CD4-positive, CD25-positive, alpha-beta regulatory T cell (primary cell): ENCODE measurements around the gene KCNJ13. TPM values are rescaled to one million over a fixed set of nuclear protein-coding genes. Genes with fewer than 3 reads are reported as not detected.

Source experiments
- ATAC-seq, 2 donors: fragments of 150-1000 bp; cut with Tn5 transposase; one replicate each; pipeline ENCODE4 v1.10.0; 2021; ENCODE audit warnings: low read depth in 2 of 2, moderate number of reproducible peaks in 2 of 2, moderate library complexity in 1 of 2
- DNase-seq, 3 donors: peaks; one replicate each; pipeline versions ENCODE4 v3.0.0 to v3.0.0-alpha.2; 2012 to 2022; ENCODE audit warnings: mixed read lengths in 1 of 3
- H3K27ac ChIP-seq: one replicate; pipeline ENCODE4 v1.7.0; 2013; ENCODE audit warnings: mild to moderate bottlenecking, low read length; ENCODE audit not compliant: insufficient read depth, poor library complexity, severe bottlenecking
- H3K27me3 ChIP-seq: one replicate; pipeline ENCODE4 v1.7.0; 2013; ENCODE audit warnings: low read length; ENCODE audit not compliant: control insufficient read depth, insufficient read depth
- H3K36me3 ChIP-seq: one replicate; pipeline ENCODE4 v1.7.0; 2013; ENCODE audit warnings: mild to moderate bottlenecking, low read length, moderate library complexity; ENCODE audit not compliant: control insufficient read depth, insufficient read depth
- H3K4me1 ChIP-seq: 2 replicates; pipeline ENCODE4 v1.7.0; 2013; ENCODE audit warnings: mild to moderate bottlenecking, low read length; ENCODE audit not compliant: insufficient read depth, control insufficient read depth, poor library complexity, severe bottlenecking
- H3K4me3 ChIP-seq: one replicate; pipeline ENCODE4 v1.7.0; 2013; ENCODE audit warnings: low read depth, mild to moderate bottlenecking, low read length, moderate library complexity
- H3K9me3 ChIP-seq, 2 experiments: 1 replicate in 1 of 2; 2 replicates in 1 of 2; pipeline ENCODE4 v1.7.0; 2013; ENCODE audit warnings: low read length in 2 of 2, mild to moderate bottlenecking in 1 of 2, moderate library complexity in 1 of 2; ENCODE audit not compliant: control insufficient read depth in 2 of 2
- H3K27ac Mint-ChIP-seq, 3 donors: one replicate each; pipeline ENCODE4 v1.8.0; 2020 to 2022; ENCODE audit warnings: mild to moderate bottlenecking in 3 of 3, mixed read lengths in 3 of 3, moderate library complexity in 2 of 3
- H3K27me3 Mint-ChIP-seq: one replicate; pipeline ENCODE4 v1.8.0; 2022; ENCODE audit warnings: mild to moderate bottlenecking, mixed read lengths
- H3K36me3 Mint-ChIP-seq: one replicate; pipeline ENCODE4 v1.8.0; 2020; ENCODE audit warnings: mixed read lengths
- H3K4me1 Mint-ChIP-seq, 4 donors: one replicate each; pipeline ENCODE4 v1.8.0; 2020 to 2022; ENCODE audit warnings: mixed read lengths in 4 of 4, mild to moderate bottlenecking in 1 of 4
- H3K4me3 Mint-ChIP-seq, 4 donors: one replicate each; pipeline ENCODE4 v1.8.0; 2020 to 2022; ENCODE audit warnings: mild to moderate bottlenecking in 4 of 4, mixed read lengths in 4 of 4, moderate library complexity in 3 of 4
- H3K9me3 Mint-ChIP-seq, 7 donors: one replicate each; pipeline ENCODE4 v1.8.0; 2020 to 2022; ENCODE audit warnings: mixed read lengths in 7 of 7, mild to moderate bottlenecking in 3 of 7, moderate library complexity in 2 of 7
- polyA plus RNA-seq, 4 donors: library from polyadenylated mRNA; unstranded; fragments of 300-500 nt; fragmentation: Illumina TruSeq; gene quantifications; one replicate each; pipeline ENCODE4 v1.2.3, GENCODE V29; 2021
- total RNA-seq: library from RNA; stranded (reverse); gene quantifications from one replicate; pipeline ENCODE4 v1.2.3, GENCODE V29; 2022

KCNJ13 gene
- total and polyA plus RNA-seq, 5 donors from 2014 or later: 0.25 to 0.30 (median 0.26) TPM; not detected in 2

- Histone ChIP-seq H3K36me3 (peaks cover 25% of the 10 kb centered on the region), H3K9me3 (no peaks in the 10 kb centered on the region), H3K4me1 (no peaks in the 10 kb centered on the region), H3K4me3 (no peak overlapping the region), H3K27me3 (no peaks in the 10 kb centered on the region), H3K27ac (no peak overlapping the region)
- Mint-ChIP-seq H3K9me3 (no peaks in the 10 kb centered on the region), H3K36me3 (peaks cover 35% of the 10 kb centered on the region), H3K27me3 (no peaks in the 10 kb centered on the region), H3K27ac (no peak overlapping the region), H3K4me1 (peaks cover 10 to 31% (median 15%) of the 10 kb centered on the region in 4 donors), H3K4me3 (no peak overlapping the region)
- DNase-seq (no peak), ATAC-seq (no peak)
These were observed 6.9 kb upstream of the KCNJ13 start for GRCh38 chr2:232783278-232783677.

DNA sequence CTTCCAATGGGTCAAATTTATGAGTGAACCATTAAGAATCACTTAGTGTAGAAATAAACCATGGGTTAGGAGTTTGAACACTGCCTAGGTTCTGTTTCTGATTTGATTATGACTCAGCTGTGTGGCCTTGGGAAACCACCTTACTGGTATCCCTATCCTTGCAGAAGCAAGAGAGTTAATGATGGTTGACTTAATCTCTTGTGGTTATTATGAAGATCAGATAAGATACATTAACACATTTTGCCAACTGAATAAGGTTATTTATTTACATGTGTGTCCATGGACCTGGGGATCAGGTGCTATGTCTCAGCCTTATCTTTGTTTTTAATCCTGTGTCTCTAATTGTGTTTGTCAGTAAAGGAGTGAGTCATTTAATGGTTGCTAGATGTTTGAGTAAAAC lies 5.4 kb upstream of the KCNJ13 start:
- DNase-seq: peak in 2 of 3 donors; percentile 4 to 55
- Mint-ChIP-seq H3K36me3 (peaks cover 23% of the 10 kb centered on the region), H3K4me1 (peaks cover 5 to 20% (median 12%) of the 10 kb centered on the region in 4 donors), H3K9me3 (no peaks in the 10 kb centered on the region), H3K4me3 (no peak overlapping the region), H3K27me3 (no peaks in the 10 kb centered on the region), H3K27ac (peak overlapping the region in 2 of 3 donors; percentile 20 to 70)
- peak overlapping the region; percentile 65 for H3K27ac ChIP-seq
- H3K4me1 ChIP-seq: no peaks in the 10 kb centered on the region
- no peaks in the 10 kb centered on the region for H3K9me3 ChIP-seq
- peaks cover 16% of the 10 kb centered on the region for H3K36me3 ChIP-seq
- no peaks in the 10 kb centered on the region for H3K27me3 ChIP-seq
- H3K4me3 ChIP-seq: no peak overlapping the region
- ATAC-seq: peak; percentile 80 to 81

DNA sequence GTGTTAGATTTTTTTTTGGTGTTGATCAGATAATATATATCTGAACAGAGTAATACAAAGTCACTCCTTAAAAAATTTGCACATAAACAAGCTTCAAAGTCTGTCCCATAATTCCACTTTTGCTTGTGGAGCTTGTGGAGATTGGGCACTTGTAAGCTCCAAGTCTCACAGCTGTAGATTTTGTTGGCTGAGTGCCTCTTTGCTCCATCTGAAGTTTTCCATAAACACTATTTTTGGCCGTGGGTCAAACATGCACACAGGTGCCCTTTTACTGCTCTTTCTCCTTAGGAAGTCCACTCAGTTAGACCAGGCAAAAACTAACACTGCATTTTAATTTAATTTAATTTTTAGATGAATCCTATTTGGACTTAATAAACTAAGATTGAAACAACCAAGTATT lies 3.6 kb upstream of the KCNJ13 start:
- Histone ChIP-seq H3K4me1 (no peaks in the 10 kb centered on the region), H3K4me3 (no peak overlapping the region), H3K27ac (no peak overlapping the region), H3K9me3 (no peaks in the 10 kb centered on the region), H3K36me3 (peaks cover 17% of the 10 kb centered on the region), H3K27me3 (no peaks in the 10 kb centered on the region)
- Mint-ChIP-seq H3K9me3 (no peaks in the 10 kb centered on the region), H3K4me1 (peaks cover 8 to 20% (median 14%) of the 10 kb centered on the region in 4 donors), H3K36me3 (peaks cover 25% of the 10 kb centered on the region), H3K4me3 (no peak overlapping the region), H3K27me3 (no peaks in the 10 kb centered on the region), H3K27ac (no peak overlapping the region)
- ATAC-seq (no peak), DNase-seq (no peak)

GRCh38 chr2:232779465-232779864 lies 3.1 kb upstream of the KCNJ13 start:
- Mint-ChIP-seq H3K9me3 (no peaks in the 10 kb centered on the region), H3K4me3 (no peak overlapping the region), H3K27me3 (no peaks in the 10 kb centered on the region), H3K4me1 (peaks cover 8 to 24% (median 16%) of the 10 kb centered on the region in 4 donors), H3K36me3 (peaks cover 29% of the 10 kb centered on the region), H3K27ac (peak overlapping the region in 1 of 3 donors; percentile 36)
- Histone ChIP-seq H3K27me3 (no peaks in the 10 kb centered on the region), H3K27ac (no peak overlapping the region), H3K36me3 (peaks cover 16% of the 10 kb centered on the region), H3K4me1 (no peaks in the 10 kb centered on the region), H3K4me3 (no peak overlapping the region), H3K9me3 (no peaks in the 10 kb centered on the region)
- no peak for ATAC-seq
- DNase-seq: no peak

DNA sequence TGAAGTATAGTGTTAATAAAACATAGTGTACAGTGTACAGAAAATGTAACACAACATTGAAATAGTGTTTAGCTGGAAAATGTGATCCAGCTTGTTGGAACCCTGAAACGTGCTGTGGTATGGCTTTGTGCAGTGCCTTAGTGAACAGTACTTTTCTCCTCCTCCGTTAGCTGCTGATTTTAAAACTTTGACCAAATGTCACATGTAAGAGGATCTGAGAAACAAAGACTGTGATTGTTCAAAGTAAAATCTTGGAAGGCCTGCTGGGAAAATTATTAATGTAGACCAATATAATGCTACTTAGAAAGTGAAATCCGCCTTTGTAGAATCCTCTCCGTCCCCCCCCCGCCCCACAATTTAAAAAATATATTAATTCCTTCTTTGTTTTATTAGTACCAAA lies 911 bp upstream of the KCNJ13 start:
- no peaks in the 10 kb centered on the region for H3K9me3 ChIP-seq
- DNase-seq (no peak), ATAC-seq (no peak)
- H3K27me3 ChIP-seq: no peaks in the 10 kb centered on the region
- Mint-ChIP-seq H3K9me3 (no peaks in the 10 kb centered on the region), H3K4me3 (no peak overlapping the region), H3K36me3 (peaks cover 31% of the 10 kb centered on the region), H3K27me3 (no peaks in the 10 kb centered on the region), H3K4me1 (peaks cover 19 to 33% (median 24%) of the 10 kb centered on the region in 4 donors), H3K27ac (no peak overlapping the region)
- peaks cover 8% of the 10 kb centered on the region for H3K4me1 ChIP-seq
- H3K27ac ChIP-seq: no peak overlapping the region
- peaks cover 16% of the 10 kb centered on the region for H3K36me3 ChIP-seq
- H3K4me3 ChIP-seq: no peak overlapping the region

DNA sequence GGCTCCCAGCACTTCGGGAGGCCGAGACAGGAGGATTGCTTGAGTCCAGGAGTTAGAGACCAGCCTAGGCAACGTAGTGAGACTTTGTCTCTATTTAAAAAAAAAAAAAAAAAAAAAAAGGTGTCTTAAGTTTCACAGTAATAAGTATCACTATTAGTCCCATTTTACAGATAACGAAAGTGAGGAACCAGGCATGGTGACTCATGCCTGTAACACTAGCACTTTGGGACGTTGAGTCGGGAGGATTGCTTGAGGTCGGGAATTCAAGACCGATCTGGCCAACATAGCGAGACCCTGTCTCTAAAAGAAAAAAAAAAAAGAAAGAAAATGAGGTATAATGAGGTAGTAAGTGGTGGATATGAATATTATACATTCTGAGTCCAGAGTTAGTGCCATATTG lies 2.5 kb downstream of the KCNJ13 start:
- ATAC-seq: no peak
- Histone ChIP-seq H3K4me1 (peaks cover 14% of the 10 kb centered on the region), H3K27me3 (no peaks in the 10 kb centered on the region), H3K36me3 (peaks cover 22% of the 10 kb centered on the region), H3K27ac (no peak overlapping the region), H3K9me3 (no peaks in the 10 kb centered on the region), H3K4me3 (no peak overlapping the region)
- Mint-ChIP-seq H3K4me3 (no peak overlapping the region), H3K4me1 (peaks cover 24 to 38% (median 29%) of the 10 kb centered on the region in 4 donors), H3K27me3 (no peaks in the 10 kb centered on the region), H3K9me3 (no peaks in the 10 kb centered on the region), H3K36me3 (peaks cover 37% of the 10 kb centered on the region), H3K27ac (peak overlapping the region in 1 of 3 donors; percentile 39)
- DNase-seq: no peak

DNA sequence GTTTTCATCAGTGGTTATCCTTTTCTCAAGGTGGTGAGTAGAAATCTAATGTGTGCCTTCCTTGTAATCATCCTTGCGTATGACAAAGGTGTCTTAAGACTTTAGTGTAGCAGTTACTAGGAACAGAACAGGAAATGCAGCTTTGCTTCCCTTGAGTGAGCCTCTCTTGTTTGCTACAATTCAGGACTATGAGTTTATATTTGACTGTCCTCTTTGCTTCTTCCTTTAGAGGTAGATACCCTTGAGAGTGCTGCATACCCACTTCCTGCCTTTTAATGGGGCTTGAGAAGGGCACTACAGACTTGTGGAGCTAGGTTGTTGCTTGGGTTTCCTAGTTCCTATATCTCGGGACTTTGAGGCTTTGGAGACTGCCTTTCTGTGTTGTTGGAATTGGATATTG lies 3.8 kb downstream of the KCNJ13 start:
- DNase-seq: peak in 2 of 3 donors; percentile 5 to 77
- Mint-ChIP-seq H3K4me3 (peak overlapping the region in 2 of 4 donors; percentile 9 to 25), H3K36me3 (peaks cover 39% of the 10 kb centered on the region), H3K27ac (peak overlapping the region in 2 of 3 donors; percentile 43 to 62), H3K27me3 (no peaks in the 10 kb centered on the region), H3K4me1 (peaks cover 24 to 33% (median 27%) of the 10 kb centered on the region in 4 donors), H3K9me3 (no peaks in the 10 kb centered on the region)
- Histone ChIP-seq H3K4me3 (peak overlapping the region; percentile 27), H3K9me3 (no peaks in the 10 kb centered on the region), H3K27ac (no peak overlapping the region), H3K4me1 (peaks cover 14% of the 10 kb centered on the region), H3K36me3 (peaks cover 29% of the 10 kb centered on the region), H3K27me3 (no peaks in the 10 kb centered on the region)
- ATAC-seq: peak; percentile 78 to 81

DNA sequence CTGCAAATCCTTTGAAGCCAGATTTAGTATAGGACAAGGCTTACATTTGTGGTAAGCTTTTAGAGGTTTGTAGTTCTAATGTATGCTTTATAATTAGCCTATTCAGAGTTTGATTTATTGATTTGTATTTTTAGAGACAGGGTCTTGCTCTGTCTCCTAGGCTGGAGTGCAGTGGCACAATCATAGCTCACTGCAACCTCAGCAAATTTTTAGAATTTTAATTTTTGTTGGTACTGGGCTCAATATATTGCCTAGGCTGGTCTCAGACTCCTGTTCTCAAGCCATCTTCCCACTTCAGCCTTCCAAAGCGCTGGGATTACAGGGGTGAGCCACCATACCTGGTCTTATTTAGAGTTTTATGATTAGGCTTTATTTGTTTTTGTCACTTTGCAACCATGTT lies 4.5 kb downstream of the KCNJ13 start:
- no peaks in the 10 kb centered on the region for H3K9me3 Mint-ChIP-seq
- Histone ChIP-seq H3K27me3 (no peaks in the 10 kb centered on the region), H3K27ac (no peak overlapping the region), H3K4me1 (peaks cover 14% of the 10 kb centered on the region), H3K9me3 (no peaks in the 10 kb centered on the region), H3K4me3 (no peak overlapping the region), H3K36me3 (peaks cover 26% of the 10 kb centered on the region)
- H3K27ac Mint-ChIP-seq: peak overlapping the region in 2 of 3 donors; percentile 43 to 73
- DNase-seq (no peak), ATAC-seq (no peak)
- H3K4me3 Mint-ChIP-seq: peak overlapping the region in 1 of 4 donors; percentile 4
- H3K4me1 Mint-ChIP-seq: peaks cover 24 to 33% (median 27%) of the 10 kb centered on the region in 4 donors
- peaks cover 39% of the 10 kb centered on the region for H3K36me3 Mint-ChIP-seq
- H3K27me3 Mint-ChIP-seq: no peaks in the 10 kb centered on the region
